ENCODE results near the gene RIMS1. TPM values are rescaled to one million over a fixed set of nuclear protein-coding genes. Genes with fewer than 3 reads are reported as not detected.

RIMS1 gene
- polyA plus RNA-seq, 1 experiment, result 0.91 TPM

GRCh38 chr6:71879016-71879415 is 7.3 kb upstream of the RIMS1 start:
- no peak for TF ChIP-seq CTCF (IDR thresholded peaks at IDR 0.05; ENCODE audit: low read depth, low read length)
- Histone ChIP-seq H3K9me3 (ENCODE audit: control insufficient read depth, insufficient read depth, low read length) (no peaks in the 10 kb centered on the region), H3K27me3 (ENCODE audit: control insufficient read depth, insufficient read depth, low read length) (no peaks in the 10 kb centered on the region), H3K4me3 (ENCODE audit: low read depth, low read length) (no peak overlapping the region), H3K27ac (ENCODE audit: low read depth, low read length) (no peak overlapping the region)
- ChIA-PET POLR2A (no interaction called here), CTCF (no interaction called here)
- DNase-seq (ENCODE audit: low read depth, low spot score), result no peak

GRCh38 chr6:71887006-71887743 is 825 bp downstream of the RIMS1 start:
- H3K27me3 ChIP-seq (ENCODE audit: control insufficient read depth, insufficient read depth, low read length), result peaks cover 15% of the 10 kb centered on the region
- H3K4me3 ChIP-seq (ENCODE audit: low read depth, low read length), result peak overlapping the region; percentile 56
- no peak for DNase-seq (ENCODE audit: low read depth, low spot score)
- CTCF ChIA-PET, result interaction anchor here (1.1 kb wide), 1 partner anchor 14 kb away, joined by 3 read pairs; no protein-coding TSS in a partner anchor
- TF ChIP-seq CTCF (IDR thresholded peaks at IDR 0.05; ENCODE audit: low read depth, low read length), result 0 out of 2 replicates have a peak, but pooled peaks have one; percentile 1
- no peak overlapping the region for H3K27ac ChIP-seq (ENCODE audit: low read depth, low read length)
- H3K9me3 ChIP-seq (ENCODE audit: control insufficient read depth, insufficient read depth, low read length), result no peaks in the 10 kb centered on the region; the same call in 1 of the 2 replicates
- POLR2A ChIA-PET, result no interaction called here

- POLR2A ChIA-PET, result no interaction called here
Measured at GRCh38 chr6:71887744-71888230, 1.4 kb downstream of the RIMS1 start.

GRCh38 chr6:71888756-71889340 is 2.5 kb downstream of the RIMS1 start:
- no peak for TF ChIP-seq CTCF (IDR thresholded peaks at IDR 0.05; ENCODE audit: low read depth, low read length)
- ChIA-PET CTCF (no interaction called here), POLR2A (no interaction called here)
- Histone ChIP-seq H3K27me3 (ENCODE audit: control insufficient read depth, insufficient read depth, low read length) (peaks cover 16% of the 10 kb centered on the region), H3K4me3 (ENCODE audit: low read depth, low read length) (no peak overlapping the region), H3K27ac (ENCODE audit: low read depth, low read length) (no peak overlapping the region), H3K9me3 (ENCODE audit: control insufficient read depth, insufficient read depth, low read length) (no peaks in the 10 kb centered on the region; the same call in 1 of the 2 replicates)
- DNase-seq (ENCODE audit: low read depth, low spot score), result no peak

More at GRCh38 chr6:71887744-71888230, 1.4 kb downstream of the RIMS1 start:
- no peak for DNase-seq (ENCODE audit: low read depth, low spot score)
- no peak for TF ChIP-seq CTCF (IDR thresholded peaks at IDR 0.05; ENCODE audit: low read depth, low read length)
- CTCF ChIA-PET, result interaction anchor here (1.1 kb wide), 1 partner anchor 14 kb away, joined by 3 read pairs; no protein-coding TSS in a partner anchor
- Histone ChIP-seq H3K9me3 (ENCODE audit: control insufficient read depth, insufficient read depth, low read length) (no peaks in the 10 kb centered on the region; the same call in 1 of the 2 replicates), H3K27me3 (ENCODE audit: control insufficient read depth, insufficient read depth, low read length) (peaks cover 16% of the 10 kb centered on the region), H3K4me3 (ENCODE audit: low read depth, low read length) (no peak overlapping the region), H3K27ac (ENCODE audit: low read depth, low read length) (no peak overlapping the region)

- no peak overlapping the region for H3K4me3 ChIP-seq (ENCODE audit: low read depth, low read length)
- peaks cover 16% of the 10 kb centered on the region for H3K27me3 ChIP-seq (ENCODE audit: control insufficient read depth, insufficient read depth, low read length)
- H3K27ac ChIP-seq (ENCODE audit: low read depth, low read length), result no peak overlapping the region
- no peak for TF ChIP-seq CTCF (IDR thresholded peaks at IDR 0.05; ENCODE audit: low read depth, low read length)
- CTCF ChIA-PET, result interaction anchor here (1.2 kb wide), 1 partner anchor 17 kb away, joined by 3 read pairs; no protein-coding TSS in a partner anchor
- POLR2A ChIA-PET, result no interaction called here
- DNase-seq (ENCODE audit: low read depth, low spot score), result no peak
- no peaks in the 10 kb centered on the region; the same call in 1 of the 2 replicates for H3K9me3 ChIP-seq (ENCODE audit: control insufficient read depth, insufficient read depth, low read length)
Measured at GRCh38 chr6:71889366-71889765, 3.0 kb downstream of the RIMS1 start.
